Measurements from ENCODE around the gene CCND1. TPM values are rescaled to one million over a fixed set of nuclear protein-coding genes. Genes with fewer than 3 reads are reported as not detected.
A peak's percentile ranks its signal among the peaks of the same experiment; 100 is the strongest.

Gene CCND1
- total RNA-seq, 1 donor from 2014 or later, result 533 TPM

DNA sequence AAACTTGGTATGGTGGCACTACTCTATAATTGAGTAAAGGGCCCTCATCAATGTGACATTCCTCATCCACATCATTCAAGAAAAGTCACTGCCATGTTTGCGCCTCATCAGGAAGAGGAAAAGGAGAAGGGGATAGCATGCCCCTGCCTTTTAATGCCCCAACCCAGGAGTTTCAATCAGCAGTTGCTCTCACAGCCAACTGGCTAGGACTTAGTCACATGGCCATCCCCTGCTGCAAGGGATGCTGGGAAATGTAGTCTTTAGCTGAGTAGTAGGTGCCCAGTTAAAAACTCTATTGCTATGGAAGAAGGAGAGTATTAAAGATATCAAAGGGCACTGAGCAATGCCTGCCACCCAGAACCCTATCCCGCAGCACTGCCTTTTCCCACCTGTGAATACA is 10.9 kb upstream of the CCND1 start:
- H3K4me3 ChIP-seq (ENCODE audit: low read depth, low read length), result no peak overlapping the region
- TF ChIP-seq, protein P1, sequence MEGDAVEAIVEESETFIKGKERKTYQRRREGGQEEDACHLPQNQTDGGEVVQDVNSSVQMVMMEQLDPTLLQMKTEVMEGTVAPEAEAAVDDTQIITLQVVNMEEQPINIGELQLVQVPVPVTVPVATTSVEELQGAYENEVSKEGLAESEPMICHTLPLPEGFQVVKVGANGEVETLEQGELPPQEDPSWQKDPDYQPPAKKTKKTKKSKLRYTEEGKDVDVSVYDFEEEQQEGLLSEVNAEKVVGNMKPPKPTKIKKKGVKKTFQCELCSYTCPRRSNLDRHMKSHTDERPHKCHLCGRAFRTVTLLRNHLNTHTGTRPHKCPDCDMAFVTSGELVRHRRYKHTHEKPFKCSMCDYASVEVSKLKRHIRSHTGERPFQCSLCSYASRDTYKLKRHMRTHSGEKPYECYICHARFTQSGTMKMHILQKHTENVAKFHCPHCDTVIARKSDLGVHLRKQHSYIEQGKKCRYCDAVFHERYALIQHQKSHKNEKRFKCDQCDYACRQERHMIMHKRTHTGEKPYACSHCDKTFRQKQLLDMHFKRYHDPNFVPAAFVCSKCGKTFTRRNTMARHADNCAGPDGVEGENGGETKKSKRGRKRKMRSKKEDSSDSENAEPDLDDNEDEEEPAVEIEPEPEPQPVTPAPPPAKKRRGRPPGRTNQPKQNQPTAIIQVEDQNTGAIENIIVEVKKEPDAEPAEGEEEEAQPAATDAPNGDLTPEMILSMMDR (conservative IDR thresholded peaks at IDR 0.05; ENCODE audit: low read depth, low read length), result no peak
- DNase-seq (ENCODE audit: low read depth), result no peak

DNA sequence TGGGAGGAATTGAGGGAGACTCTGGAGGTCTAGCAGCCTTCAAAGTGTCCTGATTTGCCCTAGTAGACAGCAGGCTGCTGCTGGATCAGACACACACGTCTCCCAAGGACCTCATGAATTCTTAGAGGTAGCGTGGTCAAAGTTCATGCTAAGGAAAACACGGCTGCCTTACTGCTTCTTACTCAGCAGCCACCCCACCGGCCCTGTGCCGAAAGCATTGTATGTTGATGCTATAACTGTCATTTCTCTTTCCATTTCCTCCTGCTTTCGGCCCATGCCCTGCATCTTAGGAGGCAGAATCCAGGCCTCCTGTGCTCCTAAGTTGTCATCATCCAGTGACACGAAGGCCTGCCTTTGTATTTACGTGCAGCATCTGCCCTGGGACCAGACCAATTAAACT is 10.5 kb upstream of the CCND1 start:
- no peak for DNase-seq (ENCODE audit: low read depth)
- TF ChIP-seq, protein P1 (conservative IDR thresholded peaks at IDR 0.05; ENCODE audit: low read depth, low read length), result no peak
- H3K4me3 ChIP-seq (ENCODE audit: low read depth, low read length), result no peak overlapping the region

DNA sequence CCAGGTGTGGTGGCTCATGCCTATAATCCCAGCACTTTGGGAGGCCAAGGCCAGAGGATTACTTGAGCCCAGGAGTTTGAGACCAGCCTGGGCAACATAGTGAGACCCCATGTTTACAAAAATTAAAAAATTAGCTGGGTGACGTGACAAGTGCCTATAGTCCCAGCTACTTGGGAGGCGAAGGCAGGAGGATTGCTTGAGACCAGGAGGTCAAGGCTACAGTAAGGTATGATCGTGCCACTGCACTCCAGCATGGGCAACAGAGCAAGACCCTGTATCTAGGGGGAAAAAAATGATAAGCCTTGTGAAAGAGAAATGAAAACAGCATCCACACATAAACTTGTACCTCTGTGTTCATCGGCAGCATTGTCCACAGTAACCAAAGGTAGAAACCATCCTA is 8.1 kb upstream of the CCND1 start:
- H3K4me3 ChIP-seq (ENCODE audit: low read depth, low read length), result no peak overlapping the region
- TF ChIP-seq, protein P1 (conservative IDR thresholded peaks at IDR 0.05; ENCODE audit: low read depth, low read length), result no peak
- no peak for DNase-seq (ENCODE audit: low read depth)

DNA sequence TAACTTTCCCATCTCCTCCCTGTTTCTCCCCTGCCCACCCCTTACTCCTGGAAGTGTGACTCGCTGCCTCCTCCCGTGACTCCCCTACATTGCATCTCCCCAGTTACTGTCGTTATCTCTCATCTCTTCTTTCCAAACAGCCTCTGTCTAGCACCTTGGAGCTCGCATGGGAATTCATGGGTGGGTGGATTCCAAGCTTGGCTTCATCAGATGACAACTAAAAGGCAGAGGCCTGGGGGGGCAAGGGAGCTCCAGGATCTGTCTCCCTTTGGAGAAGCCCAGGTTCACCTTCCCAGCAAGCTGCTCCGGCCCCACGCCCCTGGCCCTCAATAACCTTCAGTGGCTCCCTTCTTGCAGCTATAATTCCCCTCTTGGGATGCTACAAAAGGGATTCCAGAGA is 6.9 kb upstream of the CCND1 start:
- H3K4me3 ChIP-seq (ENCODE audit: low read depth, low read length), result no peak overlapping the region
- TF ChIP-seq, protein P1 (conservative IDR thresholded peaks at IDR 0.05; ENCODE audit: low read depth, low read length), result no peak
- DNase-seq (ENCODE audit: low read depth), result no peak

DNA sequence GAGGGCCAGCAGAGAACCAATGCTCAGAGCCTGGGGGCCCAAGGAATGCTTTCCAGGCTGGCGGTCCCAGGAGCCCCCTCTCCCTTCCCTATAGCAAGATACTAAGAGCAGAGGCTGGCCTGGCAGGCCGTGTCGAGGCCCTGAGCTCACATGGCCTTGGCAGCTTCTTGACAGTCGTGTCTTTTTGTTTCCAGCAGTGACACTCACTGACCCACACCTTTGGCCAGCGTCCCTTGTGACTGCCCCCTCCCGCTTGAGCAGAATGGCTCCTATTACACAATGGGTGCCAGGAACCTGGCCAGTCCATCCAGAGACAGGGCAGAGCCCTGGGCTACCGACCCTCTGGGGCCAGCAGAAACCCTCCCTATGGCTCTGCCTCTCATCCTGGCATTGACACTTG is 6.4 kb upstream of the CCND1 start:
- TF ChIP-seq, protein P1 (conservative IDR thresholded peaks at IDR 0.05; ENCODE audit: low read depth, low read length), result no peak
- no peak overlapping the region for H3K4me3 ChIP-seq (ENCODE audit: low read depth, low read length)

DNA sequence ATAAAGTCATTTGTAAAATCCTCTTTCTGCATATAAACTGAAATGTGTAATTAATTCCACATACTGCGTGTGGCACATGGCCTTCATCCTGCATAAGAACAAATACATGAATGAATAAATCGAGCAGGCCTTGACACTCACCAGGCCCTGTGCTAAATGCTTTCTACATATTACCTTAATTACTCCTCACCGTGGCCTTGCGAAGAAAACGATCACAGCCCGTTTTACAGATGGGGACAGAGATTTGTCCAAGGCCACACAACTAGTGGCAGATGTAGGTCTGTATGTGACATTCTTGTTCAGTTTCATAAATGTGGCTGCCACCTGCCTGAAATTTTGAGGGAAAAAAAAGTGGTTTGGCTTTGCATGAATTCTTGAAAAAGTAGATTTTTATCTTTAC is 5.8 kb upstream of the CCND1 start:
- H3K4me3 ChIP-seq (ENCODE audit: low read depth, low read length), result no peak overlapping the region
- DNase-seq (ENCODE audit: low read depth), result no peak
- TF ChIP-seq, protein P1 (conservative IDR thresholded peaks at IDR 0.05; ENCODE audit: low read depth, low read length), result no peak

More for the DNA sequence above, 6.4 kb upstream of the CCND1 start:
- no peak for DNase-seq (ENCODE audit: low read depth)

DNA sequence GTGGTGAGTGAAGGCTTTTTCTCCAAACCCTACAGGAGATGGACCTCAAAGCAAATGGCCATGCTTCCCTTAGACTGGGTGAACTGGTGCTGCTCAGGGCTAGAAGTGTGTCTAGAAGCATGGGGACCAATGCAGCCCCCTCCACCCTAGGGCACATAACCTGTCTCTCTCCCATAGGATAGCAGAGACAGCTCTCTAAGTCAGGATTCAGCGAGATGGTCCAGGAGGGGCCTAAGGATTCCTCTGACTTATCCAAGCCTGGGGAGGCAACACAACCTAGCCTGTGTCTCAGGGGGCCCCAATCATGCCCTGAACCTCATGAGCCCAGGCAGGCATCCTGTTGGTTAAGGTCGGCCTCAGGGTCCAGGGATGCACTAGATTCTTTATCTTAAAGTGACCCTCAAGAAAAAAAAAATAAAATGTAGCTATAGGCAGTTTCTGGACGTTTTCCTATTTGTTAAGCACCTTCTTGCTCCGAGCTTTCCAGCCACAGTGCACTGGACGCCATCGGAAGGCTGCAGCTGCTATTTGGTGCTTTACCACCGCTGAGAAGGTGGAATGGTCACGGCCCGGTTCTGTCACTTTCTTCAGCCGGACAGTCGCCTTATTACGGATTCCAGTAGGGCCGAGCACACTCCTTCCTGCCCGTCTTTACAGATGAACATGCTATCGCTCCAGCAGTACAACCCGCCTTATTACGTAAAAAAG is 5.0 kb upstream of the CCND1 start:
- no peak for DNase-seq (ENCODE audit: low read depth)
- TF ChIP-seq, protein P1 (conservative IDR thresholded peaks at IDR 0.05; ENCODE audit: low read depth, low read length), result no peak
- peak overlapping the region; percentile 94 for H3K4me3 ChIP-seq (ENCODE audit: low read depth, low read length)

Data from epithelial cell of proximal tubule (primary cell).